GM19328 (cell line): Measurements from ENCODE around the gene MYOCOS.

Source experiments
- ATAC-seq: cut with Tn5 transposase; IDR thresholded peaks from one replicate; pipeline ENCODE4 v1.9.1; 2021; ENCODE audit warnings: mild to moderate bottlenecking, moderate library complexity; ENCODE audit not compliant: unreplicated experiment

MYOCOS gene

DNA sequence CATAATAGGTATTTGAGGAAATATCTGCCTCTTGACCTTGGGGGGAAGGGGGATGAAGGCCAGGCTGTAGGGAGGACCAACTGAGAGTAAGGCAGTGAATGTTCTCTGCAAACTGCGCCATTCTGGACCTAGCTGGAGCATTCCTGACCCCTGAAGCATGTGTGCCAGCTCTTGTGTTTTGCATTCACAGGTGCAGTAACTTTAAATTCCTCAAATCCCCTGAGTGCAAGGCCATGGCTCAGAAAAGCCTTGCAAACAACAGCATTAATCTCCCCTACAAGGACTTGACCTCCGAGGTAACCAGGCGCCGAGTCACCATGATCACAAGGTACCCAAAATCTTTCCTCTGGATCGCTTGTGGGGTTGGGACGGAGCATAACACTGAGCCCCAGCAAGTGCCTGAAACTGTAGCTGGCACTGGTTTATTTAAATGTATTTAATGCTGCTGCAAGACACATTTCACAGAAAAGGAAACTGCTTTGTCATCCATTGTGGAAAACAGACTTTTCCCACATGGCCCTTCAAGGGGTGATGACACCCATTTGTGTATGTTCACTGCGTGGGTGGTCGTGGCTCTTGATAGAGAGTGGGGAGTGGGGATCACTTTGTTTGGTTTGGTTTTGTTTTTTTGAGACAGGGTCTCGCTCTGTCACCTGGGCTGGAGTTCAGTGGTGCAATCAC lies 1.7 kb downstream of the MYOCOS start:
- no peak for ATAC-seq

- no peak for ATAC-seq
These were observed 3.2 kb downstream of the MYOCOS start for GRCh38 chr1:171625225-171625624.

GRCh38 chr1:171627020-171627419 lies 5.0 kb downstream of the MYOCOS start:
- no peak for ATAC-seq

DNA sequence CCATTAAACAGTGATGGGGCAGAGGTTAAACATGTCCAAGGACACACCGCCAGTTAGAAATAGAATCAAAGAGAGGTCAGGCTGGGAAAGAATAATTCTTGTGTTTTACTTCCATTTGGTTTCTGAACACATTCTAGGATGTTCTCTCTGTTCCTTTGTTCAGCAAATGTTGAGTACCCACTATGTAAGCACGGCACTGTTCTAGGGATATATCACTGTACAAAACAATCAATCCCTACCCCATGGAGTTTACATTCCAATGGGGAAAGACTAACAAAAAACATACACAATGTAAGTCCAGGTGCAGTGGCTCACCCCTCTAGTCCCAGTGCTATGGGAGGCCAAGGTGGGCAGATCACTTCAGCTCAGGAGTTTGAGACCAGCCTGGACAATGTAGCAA lies 6.2 kb downstream of the MYOCOS start:
- ATAC-seq: no peak

DNA sequence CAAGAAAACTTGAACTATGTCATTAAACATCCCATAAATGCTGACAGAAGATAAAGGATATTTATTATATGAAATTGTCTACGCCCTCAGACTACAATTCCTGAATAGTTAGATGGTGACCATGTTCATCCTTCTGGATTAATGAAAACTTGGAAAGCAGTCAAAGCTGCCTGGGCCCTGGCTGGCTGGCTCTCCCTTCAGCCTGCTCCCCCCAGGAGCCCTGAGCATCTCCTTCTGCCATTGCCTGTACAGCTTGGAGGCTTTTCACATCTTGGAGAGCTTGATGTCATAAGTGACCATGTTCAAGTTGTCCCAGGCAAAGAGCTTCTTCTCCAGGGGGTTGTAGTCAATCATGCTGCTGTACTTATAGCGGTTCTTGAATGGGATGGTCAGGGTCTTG lies 13.6 kb downstream of the MYOCOS start:
- no peak for ATAC-seq

- no peak for ATAC-seq
These were observed 14.1 kb downstream of the MYOCOS start for GRCh38 chr1:171636141-171636540.

DNA sequence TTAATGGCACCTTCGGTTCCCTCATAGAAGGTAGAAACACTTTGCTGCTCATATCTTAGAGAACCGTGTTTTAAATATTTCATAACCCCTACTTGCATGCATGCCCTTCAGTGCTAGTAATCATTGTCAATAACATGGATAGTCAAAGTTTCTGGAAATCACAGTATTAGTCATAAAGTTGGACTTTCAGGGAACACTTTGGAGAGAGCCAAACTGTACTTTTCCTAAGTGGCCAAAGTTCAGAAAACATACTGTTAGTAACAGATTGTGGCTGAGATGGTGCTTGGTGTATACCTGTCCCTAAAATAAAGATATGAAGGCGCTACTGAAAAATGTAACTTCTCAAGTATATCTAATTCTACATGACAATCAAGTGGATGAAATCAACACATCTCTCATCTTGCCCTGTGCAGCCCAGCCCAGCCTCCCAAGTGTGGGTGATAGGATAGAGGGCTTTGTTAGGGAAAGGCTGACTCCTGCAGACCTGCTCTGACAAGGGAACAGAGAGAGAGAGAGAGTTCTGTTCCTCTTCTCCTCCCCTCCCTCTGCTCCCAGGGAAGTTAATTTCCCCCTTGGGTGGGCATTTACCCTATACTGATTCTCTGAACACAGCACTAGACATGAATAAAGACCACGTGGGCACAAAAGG lies 16.0 kb downstream of the MYOCOS start:
- ATAC-seq: no peak

GRCh38 chr1:171640225-171640624 lies 18.2 kb downstream of the MYOCOS start:
- no peak for ATAC-seq

- ATAC-seq: no peak
These were observed 19.2 kb downstream of the MYOCOS start for GRCh38 chr1:171641076-171641864.

- no peak for ATAC-seq
These were observed 20.2 kb downstream of the MYOCOS start for GRCh38 chr1:171642197-171642596.

DNA sequence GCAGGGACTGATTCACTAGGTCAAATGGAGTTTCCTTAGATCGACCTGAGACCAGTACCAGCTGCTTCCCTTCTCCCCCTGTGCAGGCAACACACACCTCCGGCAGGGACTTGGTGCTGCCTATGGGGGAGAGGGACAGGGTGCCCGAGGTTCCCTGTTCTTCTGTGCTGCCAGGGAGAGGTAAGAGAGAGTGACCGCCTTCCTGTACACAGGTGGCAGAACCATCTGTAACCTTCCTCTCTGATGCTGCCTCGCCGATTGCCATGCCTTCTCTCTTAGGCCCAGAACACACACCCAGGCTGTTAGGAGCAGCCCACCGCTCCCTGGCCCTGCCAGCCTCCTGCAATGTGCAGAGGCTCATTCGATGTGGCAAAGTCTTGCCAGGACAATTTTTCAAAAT lies 21.1 kb downstream of the MYOCOS start:
- ATAC-seq: no peak

GRCh38 chr1:171644805-171645483 lies 22.9 kb downstream of the MYOCOS start:
- peak; percentile 53 for ATAC-seq

GRCh38 chr1:171645553-171646248 lies 23.7 kb downstream of the MYOCOS start:
- no peak for ATAC-seq

- ATAC-seq: no peak
These were observed 24.2 kb downstream of the MYOCOS start for GRCh38 chr1:171646249-171646560.

- ATAC-seq: no peak
These were observed 30.3 kb downstream of the MYOCOS start, which contains the start of gene MYOC for GRCh38 chr1:171652234-171652822. MYOC (minus strand) TSS chr1:171652688; CDS start chr1:171652611, 77 bp downstream.

- ATAC-seq: no peak
These were observed 31.8 kb downstream of the MYOCOS start for GRCh38 chr1:171653796-171654195.

- ATAC-seq: no peak
These were observed 32.3 kb downstream of the MYOCOS start for GRCh38 chr1:171654201-171654941.

DNA sequence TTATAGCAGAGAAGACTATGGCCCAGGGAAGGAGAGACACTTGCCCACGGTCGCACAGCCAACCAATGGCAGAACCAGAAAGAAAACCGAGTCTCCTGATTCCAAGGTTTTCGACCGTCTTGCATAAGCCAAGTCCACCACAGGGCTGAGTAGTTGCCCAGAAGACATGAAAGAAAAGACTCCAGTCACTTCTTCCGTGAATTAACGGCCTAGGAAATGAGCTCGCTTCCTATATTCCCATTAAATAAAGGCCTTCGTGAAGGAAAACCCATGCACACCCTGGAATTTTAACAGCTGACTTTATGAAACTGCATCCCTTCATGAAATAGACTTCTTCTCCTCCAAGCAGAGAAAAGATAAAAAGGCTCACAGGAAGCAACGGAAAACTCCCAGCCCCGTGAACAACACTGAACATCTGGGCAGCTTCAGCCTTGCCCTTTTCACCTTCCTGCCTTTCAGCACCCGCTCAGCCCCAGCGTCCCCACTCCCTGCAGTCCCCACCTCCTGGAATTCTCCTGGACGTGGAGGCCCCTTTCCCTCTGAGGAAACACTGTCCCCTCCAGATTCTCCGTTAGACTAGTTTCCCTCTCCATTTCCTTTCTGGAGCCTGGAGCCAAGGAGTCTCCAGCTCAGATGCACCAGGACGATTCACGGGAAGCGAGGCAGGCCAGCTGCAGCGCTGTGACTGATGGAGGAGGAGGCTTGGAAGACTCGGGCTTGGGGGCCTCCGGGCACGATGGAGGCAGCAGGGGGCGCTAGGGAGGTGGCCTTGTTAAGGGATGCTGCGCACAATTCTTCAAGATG lies 33.1 kb downstream of the MYOCOS start:
- ATAC-seq: no peak

DNA sequence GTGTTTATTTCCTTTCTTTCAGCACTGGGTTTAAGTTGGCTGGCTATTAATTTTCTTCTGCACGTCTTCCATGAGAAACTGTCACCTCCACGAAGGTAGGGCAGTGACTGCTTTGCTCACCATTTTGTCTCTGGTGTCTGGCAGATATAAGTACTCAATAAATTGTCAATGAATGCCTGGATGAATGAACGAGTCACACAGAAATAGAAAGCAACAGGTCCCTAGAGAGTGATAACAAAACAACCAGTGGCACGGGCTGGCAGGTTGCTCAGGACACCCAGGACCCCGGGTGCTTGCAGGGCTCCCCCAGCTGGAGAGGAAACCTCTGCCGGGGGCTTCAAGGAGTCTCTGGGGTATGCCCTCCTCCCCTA lies 33.7 kb downstream of the MYOCOS start:
- no peak for ATAC-seq
